Neuron (in vitro differentiated cells): ENCODE results near the gene PTPRN2.
"Not testable (repeated sequence)": the region's sequence is repeated elsewhere in the genome, so short reads cannot be mapped to it uniquely, and the experiment has no call there.

ENCODE experiments used
- H2AFZ ChIP-seq: one replicate; pipeline ENCODE4 v1.6.1; 2013; ENCODE audit warnings: low read depth, mild to moderate bottlenecking, inconsistent platforms, low read length, moderate library complexity
- H3K27me3 ChIP-seq: one replicate; pipeline ENCODE4 v1.6.1; 2013; ENCODE audit warnings: low read length; ENCODE audit not compliant: insufficient read depth
- H3K36me3 ChIP-seq: one replicate; pipeline ENCODE4 v1.6.1; 2013; ENCODE audit warnings: low read length; ENCODE audit not compliant: insufficient read depth
- H3K4me1 ChIP-seq: one replicate; pipeline ENCODE4 v1.6.1; 2013; ENCODE audit warnings: low read length; ENCODE audit not compliant: insufficient read depth
- H3K4me3 ChIP-seq: 2 replicates; pipeline ENCODE4 v1.5.1; 2013; ENCODE audit warnings: mild to moderate bottlenecking, low read length, moderate library complexity
- H3K9me3 ChIP-seq: one replicate; pipeline ENCODE4 v1.6.1; 2013; ENCODE audit warnings: low read length

PTPRN2 gene

GRCh38 chr7:158302274-158303070, 285.2 kb downstream of the PTPRN2 start:
- peaks cover 2% of the 10 kb centered on the region for H3K27me3 ChIP-seq
- peaks cover under 1% of the 10 kb centered on the region for H3K9me3 ChIP-seq
- peaks cover 4% of the 10 kb centered on the region for H3K4me1 ChIP-seq
- H3K36me3 ChIP-seq, result no peaks in the 10 kb centered on the region
- no peak overlapping the region for H2AFZ ChIP-seq
- H3K4me3 ChIP-seq, result no peak overlapping the region

- Histone ChIP-seq H3K4me1 (peaks cover 4% of the 10 kb centered on the region), H2AFZ (no peak overlapping the region), H3K4me3 (no peak overlapping the region), H3K27me3 (peaks cover 2% of the 10 kb centered on the region), H3K36me3 (no peaks in the 10 kb centered on the region), H3K9me3 (no peaks in the 10 kb centered on the region)
These were observed 286.4 kb downstream of the PTPRN2 start for GRCh38 chr7:158301207-158301606.

GRCh38 chr7:158300427-158300826, 287.2 kb downstream of the PTPRN2 start:
- Histone ChIP-seq H2AFZ (no peak overlapping the region), H3K36me3 (no peaks in the 10 kb centered on the region), H3K27me3 (peaks cover 2% of the 10 kb centered on the region), H3K9me3 (no peaks in the 10 kb centered on the region), H3K4me3 (no peak overlapping the region), H3K4me1 (peaks cover 4% of the 10 kb centered on the region)

GRCh38 chr7:158299607-158300006, 288.0 kb downstream of the PTPRN2 start:
- H2AFZ ChIP-seq, result no peak overlapping the region
- no peaks in the 10 kb centered on the region for H3K36me3 ChIP-seq
- peaks cover 4% of the 10 kb centered on the region for H3K4me1 ChIP-seq
- no peak overlapping the region for H3K4me3 ChIP-seq
- H3K27me3 ChIP-seq, result peaks cover 2% of the 10 kb centered on the region
- H3K9me3 ChIP-seq, result peaks cover 2% of the 10 kb centered on the region

- H3K9me3 ChIP-seq, result peaks cover 5% of the 10 kb centered on the region
- H3K4me1 ChIP-seq, result peaks cover 4% of the 10 kb centered on the region
- no peak overlapping the region for H2AFZ ChIP-seq
- no peaks in the 10 kb centered on the region for H3K36me3 ChIP-seq
- no peak overlapping the region for H3K4me3 ChIP-seq
- peaks cover 2% of the 10 kb centered on the region for H3K27me3 ChIP-seq
These were observed 290.9 kb downstream of the PTPRN2 start for GRCh38 chr7:158296798-158297104.

- H3K4me3 ChIP-seq, result no peak overlapping the region
- peaks cover 5% of the 10 kb centered on the region for H3K9me3 ChIP-seq
- H3K4me1 ChIP-seq, result peaks cover 3% of the 10 kb centered on the region
- H3K27me3 ChIP-seq, result peaks cover 2% of the 10 kb centered on the region
- no peaks in the 10 kb centered on the region for H3K36me3 ChIP-seq
- no peak overlapping the region for H2AFZ ChIP-seq
These were observed 291.4 kb downstream of the PTPRN2 start for GRCh38 chr7:158295966-158296797.

- not testable (repeated sequence) for H3K36me3 ChIP-seq, H3K27me3 ChIP-seq, H3K4me3 ChIP-seq, H2AFZ ChIP-seq, H3K9me3 ChIP-seq, H3K4me1 ChIP-seq
These were observed 293.0 kb downstream of the PTPRN2 start for GRCh38 chr7:158294468-158295215.

GRCh38 chr7:158292948-158293347, 294.7 kb downstream of the PTPRN2 start:
- H3K36me3 ChIP-seq, result no peaks in the 10 kb centered on the region
- no peaks in the 10 kb centered on the region for H3K27me3 ChIP-seq
- H3K9me3 ChIP-seq, result peaks cover 9% of the 10 kb centered on the region
- H2AFZ ChIP-seq, result no peak overlapping the region
- H3K4me1 ChIP-seq, result no peaks in the 10 kb centered on the region
- H3K4me3 ChIP-seq, result no peak overlapping the region

- no peaks in the 10 kb centered on the region for H3K4me1 ChIP-seq
- H3K4me3 ChIP-seq, result no peak overlapping the region
- peaks cover 9% of the 10 kb centered on the region for H3K9me3 ChIP-seq
- H2AFZ ChIP-seq, result no peak overlapping the region
- no peaks in the 10 kb centered on the region for H3K36me3 ChIP-seq
- no peaks in the 10 kb centered on the region for H3K27me3 ChIP-seq
These were observed 295.6 kb downstream of the PTPRN2 start for GRCh38 chr7:158291998-158292397.

GRCh38 chr7:158289761-158290523, 297.7 kb downstream of the PTPRN2 start:
- Histone ChIP-seq H2AFZ (no peak overlapping the region), H3K4me3 (no peak overlapping the region), H3K36me3 (no peaks in the 10 kb centered on the region), H3K9me3 (peaks cover 8% of the 10 kb centered on the region), H3K4me1 (no peaks in the 10 kb centered on the region), H3K27me3 (no peaks in the 10 kb centered on the region)

GRCh38 chr7:158289231-158289630, 298.4 kb downstream of the PTPRN2 start:
- Histone ChIP-seq H3K9me3 (peaks cover 4% of the 10 kb centered on the region), H3K27me3 (no peaks in the 10 kb centered on the region), H2AFZ (no peak overlapping the region)

GRCh38 chr7:158286210-158286609, 301.4 kb downstream of the PTPRN2 start:
- H3K36me3 ChIP-seq, result no peaks in the 10 kb centered on the region
- H3K4me1 ChIP-seq, result no peaks in the 10 kb centered on the region
- no peak overlapping the region for H3K4me3 ChIP-seq
- H2AFZ ChIP-seq, result no peak overlapping the region
- H3K9me3 ChIP-seq, result peaks cover 4% of the 10 kb centered on the region
- peaks cover 3% of the 10 kb centered on the region for H3K27me3 ChIP-seq

More at GRCh38 chr7:158289231-158289630, 298.4 kb downstream of the PTPRN2 start:
- H3K4me3 ChIP-seq, result no peak overlapping the region
- H3K4me1 ChIP-seq, result no peaks in the 10 kb centered on the region
- H3K36me3 ChIP-seq, result no peaks in the 10 kb centered on the region
